T-cell (primary cell): ENCODE results near the gene ORAI2. TPM values are rescaled to one million over a fixed set of nuclear protein-coding genes. Genes with fewer than 3 reads are reported as not detected.

Source experiments
- ATAC-seq, 4 experiments: fragments of 200-7000 bp in 3 of 4; fragments of 150-1000 bp in 1 of 4; cut with Tn5 transposase; replicated peaks in 1 of 4; 1 replicate in 3 of 4; 2 replicates in 1 of 4; pipeline ENCODE4 v1.10.0; 2021; ENCODE audit warnings: moderate library complexity in 3 of 4, mild to moderate bottlenecking in 2 of 4, moderate number of reproducible peaks in 1 of 4
- CTCF ChIA-PET, 2 donors: fragments of 300-600 bp; sonication (Branson Sonifier 250); formaldehyde crosslinking; loops; one replicate each; lab custom pipeline; 2022; ENCODE audit warnings: antibody characterized with exemption in 2 of 2; lab: Charles Lee
- POLR2A ChIA-PET, 2 donors: fragments of 300-600 bp; sonication (Branson Sonifier 250); formaldehyde crosslinking; loops; one replicate each; lab custom pipeline; 2022; ENCODE audit warnings: antibody characterized with exemption in 2 of 2; lab: Charles Lee
- DNase-seq, 35 experiments: peaks; one replicate each; pipeline versions ENCODE4 v3.0.0 to v3.0.0-alpha.2; 2013 to 2023
- H3K27ac ChIP-seq: one replicate; pipeline ENCODE4 v1.5.1; 2013; ENCODE audit warnings: low read length
- H3K27me3 ChIP-seq, 2 experiments: replicated peaks in 1 of 2; 1 replicate in 1 of 2; 2 replicates in 1 of 2; pipeline versions ENCODE4 v1.6.1 to v1.7.0; 2013; ENCODE audit warnings: low read length in 1 of 2, mixed read lengths in 1 of 2; ENCODE audit not compliant: control insufficient read depth in 2 of 2, insufficient read depth in 2 of 2; ENCODE audit errors: extremely low read depth in 1 of 2
- H3K36me3 ChIP-seq, 2 donors: 1 replicate in 1 of 2; 2 replicates in 1 of 2; pipeline versions ENCODE4 v1.6.1 to v1.7.0; 2013; ENCODE audit warnings: low read length in 1 of 2; ENCODE audit not compliant: control insufficient read depth in 2 of 2, insufficient read depth in 1 of 2; ENCODE audit errors: extremely low read depth in 1 of 2
- H3K4me1 ChIP-seq, 2 experiments: 1 replicate in 1 of 2; 2 replicates in 1 of 2; pipeline versions ENCODE4 v1.6.1 to v1.7.0; 2013; ENCODE audit warnings: low read length in 2 of 2, mixed read lengths in 1 of 2; ENCODE audit not compliant: insufficient read depth in 2 of 2, control insufficient read depth in 1 of 2; ENCODE audit errors: extremely low read depth in 1 of 2
- H3K4me3 ChIP-seq, 2 donors: 1 replicate in 1 of 2; 2 replicates in 1 of 2; pipeline versions ENCODE4 v1.5.1 to v1.7.0; 2013; ENCODE audit warnings: mild to moderate bottlenecking in 2 of 2, low read length in 1 of 2, moderate library complexity in 1 of 2; ENCODE audit not compliant: control insufficient read depth in 1 of 2; ENCODE audit errors: extremely low read depth in 1 of 2
- H3K9me3 ChIP-seq: 2 replicates; pipeline ENCODE4 v1.7.0; 2013
- H3K27ac Mint-ChIP-seq, 2 donors: one replicate each; pipeline ENCODE4 v1.8.0; 2020 to 2021; ENCODE audit warnings: mild to moderate bottlenecking in 2 of 2, mixed read lengths in 2 of 2
- H3K27me3 Mint-ChIP-seq, 2 donors: one replicate each; pipeline ENCODE4 v1.8.0; 2021 to 2022; ENCODE audit warnings: mixed read lengths in 2 of 2
- H3K36me3 Mint-ChIP-seq: one replicate; pipeline ENCODE4 v1.8.0; 2021; ENCODE audit warnings: mixed read lengths
- H3K4me1 Mint-ChIP-seq, 3 donors: one replicate each; pipeline ENCODE4 v1.8.0; 2020 to 2022; ENCODE audit warnings: mixed read lengths in 3 of 3, mild to moderate bottlenecking in 1 of 3
- H3K4me3 Mint-ChIP-seq, 3 donors: one replicate each; pipeline ENCODE4 v1.8.0; 2020 to 2022; ENCODE audit warnings: mild to moderate bottlenecking in 3 of 3, mixed read lengths in 3 of 3, moderate library complexity in 3 of 3
- H3K9me3 Mint-ChIP-seq, 3 donors: one replicate each; pipeline ENCODE4 v1.8.0; 2020 to 2022; ENCODE audit warnings: mixed read lengths in 3 of 3
- WGBS: methylation state at CpG from one replicate; pipeline ENCODE4 v1.1.5; 2013; ENCODE audit warnings: missing lambda C conversion rate; ENCODE audit not compliant: insufficient coverage; 5-methylcytosine and 5-hydroxymethylcytosine counted together
- total RNA-seq, 35 experiments: library from RNA in 6 of 35; stranded (reverse) in 6 of 35; fragments of 120-200 nt in 1 of 35; gene quantifications; one replicate each; pipeline versions ENCODE4 v1.2.1 to v1.2.4 and lab custom pipeline; 2013 to 2026

ORAI2 gene
- total RNA-seq, 5 donors from 2014 or later (not counting 1 experiment from before 2014, with no cell fraction given) = 23.0 to 47.5 (median 37.8) TPM

- no peaks in the 10 kb centered on the region for H3K27me3 Mint-ChIP-seq
- H3K4me3 Mint-ChIP-seq = no peak overlapping the region
- H3K4me1 ChIP-seq = peaks cover 11 to 26% of the 10 kb centered on the region in 2 experiments
- no peak for ATAC-seq
- no peak for DNase-seq
- H3K27ac Mint-ChIP-seq = no peak overlapping the region
- H3K27me3 ChIP-seq = no peaks in the 10 kb centered on the region
- peaks cover 20 to 25% (median 24%) of the 10 kb centered on the region in 3 donors for H3K4me1 Mint-ChIP-seq
- no peaks in the 10 kb centered on the region for H3K9me3 Mint-ChIP-seq
- ChIA-PET POLR2A (interaction anchor here in 1 of 2 donors (0.7 kb wide), 1 partner anchor 1808 kb away, joined by 6 read pairs; no protein-coding TSS in a partner anchor), CTCF (interaction anchor here (0.6 to 1.2 kb wide), 4 partner anchors 8 to 113 kb away, joined by 3 to 7 read pairs (median 6); no protein-coding TSS in a partner anchor)
- no peak overlapping the region for H3K27ac ChIP-seq
- no peaks in the 10 kb centered on the region for H3K9me3 ChIP-seq
- 98% methylated on average over 5 of the region's 9 CpGs for WGBS
- no peak overlapping the region for H3K4me3 ChIP-seq
- no peaks in the 10 kb centered on the region for H3K36me3 Mint-ChIP-seq
- H3K36me3 ChIP-seq = peaks cover 0 to 3% of the 10 kb centered on the region in 2 donors
Measured at GRCh38 chr7:102393467-102393866, 39.9 kb upstream of the ORAI2 start.

DNA sequence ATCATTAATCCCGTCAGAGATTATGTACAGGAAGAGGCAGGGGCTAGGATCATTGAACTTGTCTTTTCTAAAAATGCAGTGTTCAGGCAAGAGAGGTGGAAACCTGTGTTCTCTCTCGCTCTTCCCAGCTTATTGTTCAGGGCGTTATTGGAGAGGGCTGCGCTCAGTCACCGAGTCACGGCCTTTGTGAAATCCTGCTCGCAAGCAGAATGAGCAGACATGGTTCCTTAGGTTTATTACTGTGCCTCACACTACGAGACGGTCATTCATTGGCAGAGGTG, 37.8 kb upstream of the ORAI2 start:
- no peak for DNase-seq
- Histone ChIP-seq H3K27ac (peak overlapping the region; percentile 30), H3K27me3 (no peaks in the 10 kb centered on the region), H3K4me3 (peak overlapping the region; percentile 89 to 99), H3K4me1 (peaks cover 11 to 26% of the 10 kb centered on the region in 2 experiments), H3K36me3 (peaks cover 8 to 16% of the 10 kb centered on the region in 2 donors), H3K9me3 (no peaks in the 10 kb centered on the region)
- Mint-ChIP-seq H3K9me3 (no peaks in the 10 kb centered on the region), H3K4me1 (peaks cover 22 to 25% (median 24%) of the 10 kb centered on the region in 3 donors), H3K27ac (peak overlapping the region; percentile 96 to 97), H3K27me3 (no peaks in the 10 kb centered on the region), H3K36me3 (peaks cover 9% of the 10 kb centered on the region), H3K4me3 (peak overlapping the region; percentile 90 to 93 (median 91))
- ChIA-PET CTCF (interaction anchor here in 1 of 2 donors (0.6 to 1.3 kb wide), 5 partner anchors 16 to 710 kb away, joined by 3 to 5 read pairs (median 4); no protein-coding TSS in a partner anchor), POLR2A (interaction anchor here (1.0 to 1.1 kb wide), 3 partner anchors 31 to 37 kb away, joined by 3 to 4 read pairs (median 3); no protein-coding TSS in a partner anchor)
- peak in 1 of 4 experiments; percentile 3 for ATAC-seq
- WGBS = 26% methylated on average over 8 of the region's 9 CpGs

- Mint-ChIP-seq H3K36me3 (peaks cover 13% of the 10 kb centered on the region), H3K9me3 (no peaks in the 10 kb centered on the region), H3K4me1 (peaks cover 22 to 25% (median 24%) of the 10 kb centered on the region in 3 donors), H3K27ac (peak within 1 kb of the TSS; percentile 96 to 97), H3K27me3 (no peaks in the 10 kb centered on the region), H3K4me3 (peak within 1 kb of the TSS; percentile 90 to 93 (median 91))
- Histone ChIP-seq H3K36me3 (peaks cover 8 to 20% of the 10 kb centered on the region in 2 donors), H3K4me3 (peak within 1 kb of the TSS; percentile 89 to 99), H3K27me3 (no peaks in the 10 kb centered on the region), H3K9me3 (no peaks in the 10 kb centered on the region), H3K4me1 (peaks cover 11 to 23% of the 10 kb centered on the region in 2 experiments), H3K27ac (peak within 1 kb of the TSS; percentile 73)
- ChIA-PET POLR2A (interaction anchor here (1.0 to 1.1 kb wide), 3 partner anchors 30 to 36 kb away, joined by 3 to 4 read pairs (median 3); no protein-coding TSS in a partner anchor), CTCF (interaction anchor here (0.6 to 1.3 kb wide), 6 partner anchors 16 to 362 kb away, joined by 3 to 5 read pairs (median 4); no protein-coding TSS in a partner anchor)
- DNase-seq (peak; percentile 62 to 95 (median 85)), ATAC-seq (peak; percentile 96 to 98 (median 97))
- 1% methylated on average over 47 of the region's 59 CpGs for WGBS
Measured at GRCh38 chr7:102395873-102396709, 37.3 kb upstream of the ORAI2 start, which contains the start of gene PRKRIP1. Gene PRKRIP1 (plus strand): TSS chr7:102396363. CDS start chr7:102396412, 49 bp downstream.

- Mint-ChIP-seq H3K36me3 (peaks cover 14% of the 10 kb centered on the region), H3K27ac (peak overlapping the region; percentile 96 to 97), H3K9me3 (no peaks in the 10 kb centered on the region), H3K4me1 (peaks cover 22 to 25% (median 24%) of the 10 kb centered on the region in 3 donors), H3K4me3 (peak overlapping the region; percentile 90 to 93 (median 91)), H3K27me3 (no peaks in the 10 kb centered on the region)
- ATAC-seq (no peak), DNase-seq (no peak)
- WGBS = no CpG with 5 or more reads among the region's 12 CpGs
- H3K27ac ChIP-seq = peak overlapping the region; percentile 73
- H3K36me3 ChIP-seq = peaks cover 8 to 22% of the 10 kb centered on the region in 2 donors
- peak overlapping the region; percentile 89 to 99 for H3K4me3 ChIP-seq
- ChIA-PET POLR2A (interaction anchor here (0.5 to 1.0 kb wide), 3 partner anchors 26 to 1176 kb away, joined by 3 to 9 read pairs (median 3); no protein-coding TSS in a partner anchor), CTCF (interaction anchor here (0.6 to 1.3 kb wide), 5 partner anchors 15 to 166 kb away, joined by 3 to 4 read pairs (median 3); no protein-coding TSS in a partner anchor)
- H3K4me1 ChIP-seq = peaks cover 11 to 23% of the 10 kb centered on the region in 2 experiments
- H3K9me3 ChIP-seq = no peaks in the 10 kb centered on the region
- no peaks in the 10 kb centered on the region for H3K27me3 ChIP-seq
Measured at GRCh38 chr7:102396710-102397019, 36.7 kb upstream of the ORAI2 start.

- Histone ChIP-seq H3K4me1 (peaks cover 11 to 23% of the 10 kb centered on the region in 2 experiments), H3K27me3 (no peaks in the 10 kb centered on the region), H3K27ac (no peak overlapping the region), H3K36me3 (peaks cover 8 to 40% of the 10 kb centered on the region in 2 donors), H3K9me3 (no peaks in the 10 kb centered on the region), H3K4me3 (no peak overlapping the region)
- ATAC-seq (no peak), DNase-seq (no peak)
- 100% methylated on average over 1 of the region's 8 CpGs for WGBS
- H3K27ac Mint-ChIP-seq = no peak overlapping the region
- H3K4me3 Mint-ChIP-seq = peak overlapping the region in 1 of 3 donors; percentile 31
- peaks cover 22 to 25% (median 24%) of the 10 kb centered on the region in 3 donors for H3K4me1 Mint-ChIP-seq
- ChIA-PET POLR2A (interaction anchor here in 1 of 2 donors (1.1 kb wide), 1 partner anchor 17 kb away, joined by 3 read pairs; no protein-coding TSS in a partner anchor), CTCF (interaction anchor here in 1 of 2 donors (0.6 kb wide), 1 partner anchor 39 kb away, joined by 4 read pairs; no protein-coding TSS in a partner anchor)
- H3K27me3 Mint-ChIP-seq = no peaks in the 10 kb centered on the region
- peaks cover 26% of the 10 kb centered on the region for H3K36me3 Mint-ChIP-seq
- H3K9me3 Mint-ChIP-seq = no peaks in the 10 kb centered on the region
Measured at GRCh38 chr7:102398543-102398942, 34.8 kb upstream of the ORAI2 start.

- peaks cover 11 to 28% of the 10 kb centered on the region in 2 experiments for H3K4me1 ChIP-seq
- H3K27me3 ChIP-seq = no peaks in the 10 kb centered on the region
- POLR2A ChIA-PET = interaction anchor here in 1 of 2 donors (0.6 kb wide), 1 partner anchor 1224 kb away, joined by 14 read pairs; no protein-coding TSS in a partner anchor
- H3K9me3 ChIP-seq = no peaks in the 10 kb centered on the region
- peaks cover 8 to 53% of the 10 kb centered on the region in 2 donors for H3K36me3 ChIP-seq
- ATAC-seq = no peak
- Mint-ChIP-seq H3K9me3 (no peaks in the 10 kb centered on the region), H3K4me1 (peaks cover 27 to 32% (median 28%) of the 10 kb centered on the region in 3 donors), H3K27me3 (no peaks in the 10 kb centered on the region), H3K36me3 (peaks cover 37% of the 10 kb centered on the region), H3K4me3 (no peak overlapping the region), H3K27ac (no peak overlapping the region)
- H3K27ac ChIP-seq = no peak overlapping the region
- CTCF ChIA-PET = no interaction called here
- H3K4me3 ChIP-seq = no peak overlapping the region
- no peak for DNase-seq
- 98% methylated on average over 4 of the region's 5 CpGs for WGBS
Measured at GRCh38 chr7:102400360-102400759, 33.0 kb upstream of the ORAI2 start.
